ENCODE data around the gene ARMC2. TPM values are rescaled to one million over a fixed set of nuclear protein-coding genes. Genes with fewer than 3 reads are reported as not detected.

ARMC2 gene
- polyA plus RNA-seq, 1 of the 3 experiments (the other 2 are of a cell fraction) = 2.4 TPM

- no peaks in the 10 kb centered on the region for H3K36me3 ChIP-seq (replicated peaks in 1 of 2; ENCODE audit: control insufficient read depth in 1 of 2, insufficient read depth in 2 of 2, low read length in 1 of 2)
- H3K9me2 ChIP-seq = no peaks in the 10 kb centered on the region
- CTCF ChIA-PET = interaction anchor here (0.7 to 3.3 kb wide), 4 partner anchors 8 to 304 kb away, joined by 4 to 16 read pairs (median 4); no protein-coding TSS in a partner anchor
- H3K4me3 ChIP-seq (ENCODE audit: low read depth in 2 of 2, low read length in 1 of 2) = no peak overlapping the region
- TF ChIP-seq GATA2 (CRISPR knock-in tag; IDR thresholded peaks at IDR 0.05) (no peak), USF1 (IDR thresholded peaks at IDR 0.05; ENCODE audit: borderline replicate concordance, low read depth) (no peak), FOXM1 (IDR thresholded peaks at IDR 0.05; ENCODE audit: low read depth) (no peak), ZBTB33 (IDR thresholded peaks at IDR 0.05; ENCODE audit: borderline replicate concordance, low read depth) (no peak), NFIC (IDR thresholded peaks at IDR 0.05; ENCODE audit: borderline replicate concordance) (no peak), MXI1 (IDR thresholded peaks at IDR 0.05; ENCODE audit: low read depth, low read length) (no peak), RXRA (IDR thresholded peaks at IDR 0.05; ENCODE audit: borderline replicate concordance, low read depth) (no peak)
- no peak overlapping the region for H2AFZ ChIP-seq (ENCODE audit: low read depth)
- no peak overlapping the region for H3K9ac ChIP-seq
- 76% methylated on average over 5 of the region's 5 CpGs for whole genome bisulfite sequencing (ENCODE audit: low lambda C conversion rate)
- no peak for DNase-seq
- H3K27me3 ChIP-seq (ENCODE audit: insufficient read depth) = no peaks in the 10 kb centered on the region
- POLR2A ChIA-PET = no interaction called here
- H3K79me2 ChIP-seq (ENCODE audit: insufficient read depth) = peaks cover 3% of the 10 kb centered on the region; the same call in 1 of the 2 replicates
- no peaks in the 10 kb centered on the region for H3F3A ChIP-seq (replicated peaks; ENCODE audit: insufficient read depth)
- H3K27ac ChIP-seq (ENCODE audit: low read depth in 2 of 2, low read length in 1 of 2) = no peak overlapping the region
- no peaks in the 10 kb centered on the region for H3K9me3 ChIP-seq
- no peak overlapping the region for H3K4me2 ChIP-seq
- no peaks in the 10 kb centered on the region for H4K20me1 ChIP-seq (ENCODE audit: insufficient read depth)
- H3K4me1 ChIP-seq (ENCODE audit: control insufficient read depth in 1 of 2, insufficient read depth in 2 of 2, low read depth in 1 of 2, low read length in 1 of 2) = peaks cover 0 to 7% of the 10 kb centered on the region in 2 experiments; a peak in 3 of 4 replicates
Observed at GRCh38 chr6:108846101-108846500, 2.1 kb upstream of the ARMC2 start.

GRCh38 chr6:108846628-108847027, 1.6 kb upstream of the ARMC2 start:
- Histone ChIP-seq H3K4me3 (ENCODE audit: low read depth in 2 of 2, low read length in 1 of 2) (no peak overlapping the region), H3K27ac (ENCODE audit: low read depth in 2 of 2, low read length in 1 of 2) (no peak overlapping the region), H3K9me2 (no peaks in the 10 kb centered on the region), H2AFZ (ENCODE audit: low read depth) (no peak overlapping the region), H3K4me1 (ENCODE audit: control insufficient read depth in 1 of 2, insufficient read depth in 2 of 2, low read depth in 1 of 2, low read length in 1 of 2) (peaks cover 0 to 7% of the 10 kb centered on the region in 2 experiments; a peak in 3 of 4 replicates), H3K36me3 (replicated peaks in 1 of 2; ENCODE audit: control insufficient read depth in 1 of 2, insufficient read depth in 2 of 2, low read length in 1 of 2) (no peaks in the 10 kb centered on the region), H3K27me3 (ENCODE audit: insufficient read depth) (no peaks in the 10 kb centered on the region), H3K9ac (no peak overlapping the region), H3F3A (replicated peaks; ENCODE audit: insufficient read depth) (no peaks in the 10 kb centered on the region), H3K9me3 (no peaks in the 10 kb centered on the region), H3K4me2 (no peak overlapping the region), H3K79me2 (ENCODE audit: insufficient read depth) (peaks cover 8% of the 10 kb centered on the region; the same call in 1 of the 2 replicates), H4K20me1 (ENCODE audit: insufficient read depth) (no peaks in the 10 kb centered on the region)
- 100% methylated on average over 1 of the region's 1 CpG for WGBS (ENCODE audit: low lambda C conversion rate)
- ChIA-PET CTCF (interaction anchor here (0.7 to 3.3 kb wide), 5 partner anchors 8 to 47 kb away, joined by 3 to 16 read pairs (median 4); no protein-coding TSS in a partner anchor), POLR2A (no interaction called here)
- DNase-seq = no peak
- TF ChIP-seq EZH2phosphoT487 (IDR thresholded peaks at IDR 0.05; ENCODE audit: borderline replicate concordance, low read depth) (no peak), PBX3 (IDR thresholded peaks at IDR 0.05) (no peak), GABPA (IDR thresholded peaks at IDR 0.05; ENCODE audit: low read depth) (no peak), MAX (IDR thresholded peaks at IDR 0.05; ENCODE audit: low read depth) (no peak), ZBTB33 (IDR thresholded peaks at IDR 0.05; ENCODE audit: borderline replicate concordance, low read depth) (no peak), NRF1 (IDR thresholded peaks at IDR 0.05; ENCODE audit: low read depth, low read length) (no peak), FOXM1 (IDR thresholded peaks at IDR 0.05; ENCODE audit: low read depth) (no peak), RCOR1 (IDR thresholded peaks at IDR 0.05; ENCODE audit: low read length) (no peak), GATA2 (CRISPR knock-in tag; IDR thresholded peaks at IDR 0.05) (no peak), USF1 (IDR thresholded peaks at IDR 0.05; ENCODE audit: borderline replicate concordance, low read depth) (no peak), JUND (IDR thresholded peaks at IDR 0.05) (no peak), CHD2 (IDR thresholded peaks at IDR 0.05; ENCODE audit: low read length, partially characterized antibody) (no peak), POLR2AphosphoS5 (IDR thresholded peaks at IDR 0.05; ENCODE audit: low read depth, low read length) (no peak), EP300 (IDR thresholded peaks at IDR 0.05; ENCODE audit: borderline replicate concordance in 1 of 2, low read depth in 1 of 2, low read length in 1 of 2) (no peak), TAF1 (IDR thresholded peaks at IDR 0.05; ENCODE audit: borderline replicate concordance, low read depth, low read length) (no peak), MXI1 (IDR thresholded peaks at IDR 0.05; ENCODE audit: low read depth, low read length) (no peak)
